Neural progenitor cell (in vitro differentiated cells): ENCODE results near the gene SWT1. TPM values are rescaled to one million over a fixed set of nuclear protein-coding genes. Genes with fewer than 3 reads are reported as not detected.

Source experiments
- DNase-seq: peaks from one replicate; pipeline ENCODE4 v3.0.0-alpha.2; 2016; ENCODE audit warnings: low spot score
- H2AFZ ChIP-seq: fragments of 200-600 bp; sonication (generic); replicated peaks from 2 replicates; pipeline ENCODE4 v1.6.1; 2016; ENCODE audit warnings: antibody characterized with exemption
- H3F3A ChIP-seq: fragments of 200-600 bp; sonication (generic); 2 replicates; pipeline ENCODE4 v1.6.1; 2016; ENCODE audit warnings: antibody characterized with exemption, low read depth
- H3K27ac ChIP-seq: fragments of 200-600 bp; sonication (generic); 2 replicates; pipeline ENCODE4 v1.5.1; 2016; ENCODE audit warnings: mild to moderate bottlenecking
- H3K27me3 ChIP-seq: fragments of 200-600 bp; sonication (generic); 2 replicates; pipeline ENCODE4 v1.6.1; 2016; ENCODE audit warnings: mild to moderate bottlenecking, moderate library complexity
- H3K36me3 ChIP-seq: fragments of 200-600 bp; sonication (generic); 2 replicates; pipeline ENCODE4 v1.5.1; 2016
- H3K4me1 ChIP-seq: fragments of 200-600 bp; sonication (generic); 2 replicates; pipeline ENCODE4 v1.6.1; 2016; ENCODE audit warnings: mixed run types
- H3K4me2 ChIP-seq: fragments of 200-600 bp; sonication (generic); 2 replicates; pipeline ENCODE4 v1.6.1; 2016
- H3K4me3 ChIP-seq: fragments of 200-600 bp; sonication (generic); 2 replicates; pipeline ENCODE4 v1.5.1; 2016
- H3K79me2 ChIP-seq: fragments of 200-600 bp; sonication (generic); 2 replicates; pipeline ENCODE4 v1.6.1; 2016; ENCODE audit warnings: low read depth
- H3K9ac ChIP-seq: fragments of 200-600 bp; sonication (generic); 2 replicates; pipeline ENCODE4 v1.6.1; 2016
- H3K9me3 ChIP-seq: fragments of 200-600 bp; sonication (generic); 2 replicates; pipeline ENCODE4 v1.5.1; 2016; ENCODE audit warnings: low read depth
- H4K20me1 ChIP-seq: fragments of 200-600 bp; sonication (generic); 2 replicates; pipeline ENCODE4 v1.6.1; 2016; ENCODE audit warnings: low read depth
- H3K27ac Mint-ChIP-seq: 3 replicates; pipeline ENCODE4 v1.8.0; 2021; ENCODE audit warnings: mixed read lengths
- H3K27me3 Mint-ChIP-seq: 2 replicates; pipeline ENCODE4 v1.8.0; 2022; ENCODE audit warnings: low read depth, mild to moderate bottlenecking, inconsistent platforms, moderate library complexity, mixed read lengths; ENCODE audit not compliant: insufficient read depth
- H3K36me3 Mint-ChIP-seq: 3 replicates; pipeline ENCODE4 v1.8.0; 2021; ENCODE audit warnings: mixed read lengths
- H3K4me1 Mint-ChIP-seq: 3 replicates; pipeline ENCODE4 v1.8.0; 2021; ENCODE audit warnings: mixed read lengths
- H3K4me3 Mint-ChIP-seq: 3 replicates; pipeline ENCODE4 v1.8.0; 2021; ENCODE audit warnings: mild to moderate bottlenecking, moderate library complexity, mixed read lengths
- H3K9me3 Mint-ChIP-seq: 3 replicates; pipeline ENCODE4 v1.8.0; 2020; ENCODE audit warnings: mixed read lengths
- CTCF ChIP-seq: fragments of 200-600 bp; sonication (generic); IDR thresholded peaks from 2 replicates; pipeline ENCODE4 v1.5.1; 2017; ENCODE audit warnings: antibody characterized with exemption, mild to moderate bottlenecking
- EZH2 ChIP-seq: fragments of 200-600 bp; sonication (generic); IDR thresholded peaks from 2 replicates; pipeline ENCODE4 v1.6.1; 2017; ENCODE audit warnings: antibody characterized with exemption, mild to moderate bottlenecking, moderate library complexity
- EZH2phosphoT487 ChIP-seq: fragments of 200-600 bp; sonication (generic); IDR thresholded peaks from 2 replicates; pipeline ENCODE4 v1.6.1; 2017; ENCODE audit warnings: antibody characterized with exemption
- total RNA-seq: library from RNA; depleted of rRNA; stranded (reverse); fragments of >200 nt; gene quantifications from 2 replicates; pipeline ENCODE4 v1.2.3, GENCODE V29; 2015; ENCODE audit warnings: low replicate concordance

SWT1 gene
- 9.1 and 12.4 TPM in 2 replicates for total RNA-seq

- peaks cover 18% of the 10 kb centered on the region for H3K4me1 ChIP-seq
- TF ChIP-seq EZH2 (no peak), CTCF (no peak), EZH2phosphoT487 (no peak)
- Mint-ChIP-seq H3K36me3 (no peaks in the 10 kb centered on the region), H3K9me3 (no peaks in the 10 kb centered on the region), H3K27me3 (peaks cover 6% of the 10 kb centered on the region), H3K27ac (peak within 1 kb of the TSS; percentile 94), H3K4me3 (peak within 1 kb of the TSS; percentile 99), H3K4me1 (peaks cover 27% of the 10 kb centered on the region)
- peak within 1 kb of the TSS; percentile 87 for H3K27ac ChIP-seq
- peak within 1 kb of the TSS; percentile 93 for H2AFZ ChIP-seq
- H3K36me3 ChIP-seq: no peaks in the 10 kb centered on the region
- H3K4me2 ChIP-seq: peak within 1 kb of the TSS; percentile 90
- peak; percentile 99 for DNase-seq
- peaks cover 7% of the 10 kb centered on the region for H3F3A ChIP-seq
- H3K9me3 ChIP-seq: no peaks in the 10 kb centered on the region
- H4K20me1 ChIP-seq: peaks cover 14% of the 10 kb centered on the region
- no peaks in the 10 kb centered on the region for H3K27me3 ChIP-seq
- peak within 1 kb of the TSS; percentile 85 for H3K9ac ChIP-seq
- H3K4me3 ChIP-seq: peak within 1 kb of the TSS; percentile 63
- peaks cover 26% of the 10 kb centered on the region for H3K79me2 ChIP-seq
These were observed at the start of gene SWT1, which contains the start of gene TRMT1L for GRCh38 chr1:185156854-185157598. Gene SWT1 (plus strand): TSS chr1:185157167. CDS start chr1:185160842, 3,675 bp downstream. Gene TRMT1L (minus strand): TSS chr1:185156953. CDS start chr1:185156712, 241 bp downstream.

GRCh38 chr1:185108321-185108720, 48.6 kb upstream of the SWT1 start:
- Mint-ChIP-seq H3K27ac (no peak overlapping the region), H3K9me3 (peaks cover 26% of the 10 kb centered on the region), H3K27me3 (peaks cover 2% of the 10 kb centered on the region), H3K36me3 (peaks cover 34% of the 10 kb centered on the region), H3K4me3 (no peak overlapping the region), H3K4me1 (no peaks in the 10 kb centered on the region)
- Histone ChIP-seq H3K36me3 (peaks cover 4% of the 10 kb centered on the region), H3K27me3 (no peaks in the 10 kb centered on the region), H3K4me3 (no peak overlapping the region), H3K79me2 (no peaks in the 10 kb centered on the region), H2AFZ (no peak overlapping the region), H3K9me3 (peaks cover 6% of the 10 kb centered on the region), H3K4me2 (no peak overlapping the region), H3K4me1 (no peaks in the 10 kb centered on the region), H3K27ac (no peak overlapping the region), H4K20me1 (no peaks in the 10 kb centered on the region), H3K9ac (no peak overlapping the region), H3F3A (no peaks in the 10 kb centered on the region)
- no peak for TF ChIP-seq EZH2
- no peak for TF ChIP-seq CTCF
- no peak for TF ChIP-seq EZH2phosphoT487
- no peak for DNase-seq

GRCh38 chr1:185110145-185110544, 46.8 kb upstream of the SWT1 start:
- Histone ChIP-seq H4K20me1 (no peaks in the 10 kb centered on the region), H3K9me3 (peaks cover 6% of the 10 kb centered on the region), H3K4me2 (no peak overlapping the region), H3K79me2 (no peaks in the 10 kb centered on the region), H3K27me3 (no peaks in the 10 kb centered on the region), H3K27ac (no peak overlapping the region), H2AFZ (no peak overlapping the region), H3K4me3 (no peak overlapping the region), H3K4me1 (no peaks in the 10 kb centered on the region), H3F3A (no peaks in the 10 kb centered on the region), H3K9ac (no peak overlapping the region), H3K36me3 (peaks cover 4% of the 10 kb centered on the region)
- no peaks in the 10 kb centered on the region for H3K4me1 Mint-ChIP-seq
- no peak overlapping the region for H3K4me3 Mint-ChIP-seq
- H3K36me3 Mint-ChIP-seq: peaks cover 22% of the 10 kb centered on the region
- no peak for DNase-seq
- H3K27me3 Mint-ChIP-seq: peaks cover 2% of the 10 kb centered on the region
- H3K27ac Mint-ChIP-seq: no peak overlapping the region
- no peak for TF ChIP-seq EZH2phosphoT487
- TF ChIP-seq CTCF: no peak
- no peak for TF ChIP-seq EZH2
- peaks cover 26% of the 10 kb centered on the region for H3K9me3 Mint-ChIP-seq
